ENCODE measurements around the gene SNIP1.

DNA sequence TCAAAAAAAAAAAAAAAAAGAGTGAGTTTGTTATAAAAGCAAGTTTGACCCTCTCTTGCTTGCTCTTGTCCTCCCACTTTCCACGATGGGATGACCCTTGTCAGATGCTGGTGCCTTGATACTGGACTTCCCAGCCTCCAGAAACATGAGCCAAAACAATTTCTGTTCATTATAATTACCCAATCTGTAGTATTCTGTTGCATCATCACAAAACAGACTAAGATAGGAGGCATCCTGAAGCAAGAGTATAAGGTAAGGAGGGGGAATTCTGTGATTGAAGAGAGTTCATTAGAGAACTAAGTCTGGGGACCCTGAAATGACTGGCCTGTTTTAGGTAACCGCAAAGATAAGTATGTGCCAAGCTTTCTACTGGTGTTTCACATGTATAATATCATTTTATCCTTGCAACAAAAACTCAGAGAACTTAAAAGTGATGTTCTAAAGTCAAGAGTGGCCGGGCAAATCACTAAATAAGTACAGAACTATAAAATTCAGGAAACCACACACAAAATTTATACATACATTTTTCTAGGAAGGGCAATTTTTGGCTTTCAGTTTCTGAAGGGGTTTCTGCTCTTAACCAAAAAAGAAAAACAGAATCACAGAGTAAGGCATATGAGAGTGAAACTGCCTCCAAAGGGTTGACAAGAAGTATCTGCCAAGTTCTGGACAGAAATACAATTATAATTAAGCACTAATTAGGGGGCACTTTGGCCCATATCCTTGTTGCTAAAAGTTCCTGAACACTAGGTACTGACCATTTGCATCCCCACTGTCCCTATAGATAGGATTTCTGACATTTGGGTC lies 16.6 kb upstream of the SNIP1 start:
- no peak for TF ChIP-seq CTCF (IDR thresholded peaks at IDR 0.05; ENCODE audit: low read depth, low read length)
- no peak for TF ChIP-seq MYC (IDR thresholded peaks at IDR 0.05; ENCODE audit: low read depth, low read length)
